PC-3 (cell line): Measurements from ENCODE around the gene RASD2. TPM values are rescaled to one million over a fixed set of nuclear protein-coding genes. Genes with fewer than 3 reads are reported as not detected.

Experiments
- ATAC-seq: fragments of 200-7000 bp; cut with Tn5 transposase; 2 replicates; pipeline ENCODE4 v1.9.1; 2020; ENCODE audit warnings: mild to moderate bottlenecking, moderate library complexity
- BruUV-seq: library from RNA; stranded (reverse); fragments of 400-500 nt; replicated peaks from 2 replicates; lab custom pipeline; 2021; lab: Mats Ljungman, UMichigan
- CTCF ChIA-PET: fragments of 300-600 bp; sonication (Branson Sonifier 250); formaldehyde crosslinking; loops from one replicate; lab custom pipeline; 2022; ENCODE audit warnings: antibody characterized with exemption; lab: Charles Lee
- POLR2A ChIA-PET: fragments of 300-600 bp; sonication (Branson Sonifier 250); formaldehyde crosslinking; loops from one replicate; lab custom pipeline; 2022; ENCODE audit warnings: antibody characterized with exemption; ENCODE audit not compliant: unreplicated experiment; lab: Charles Lee
- DNase-seq: peaks from one replicate; pipeline ENCODE4 v3.0.0-alpha.2; 2015
- H2AFZ ChIP-seq: fragments of 300-600 bp; sonication (generic); 2 replicates; pipeline ENCODE4 v1.6.0; 2016; ENCODE audit warnings: antibody characterized with exemption, low read length
- H3F3A ChIP-seq: fragments of 300-600 bp; sonication (generic); one replicate; pipeline ENCODE4 v1.6.0; 2017; ENCODE audit warnings: antibody characterized with exemption, low read length, control low read depth, mild to moderate bottlenecking; ENCODE audit not compliant: unreplicated experiment
- H3K27ac ChIP-seq: fragments of 300-600 bp; sonication (generic); 2 replicates; pipeline ENCODE4 v1.5.1; 2016; ENCODE audit warnings: mild to moderate bottlenecking, low read length
- H3K27me3 ChIP-seq: fragments of 300-600 bp; sonication (generic); 2 replicates; pipeline ENCODE4 v1.6.1; 2016; ENCODE audit warnings: low read length, mixed read lengths
- H3K36me3 ChIP-seq: fragments of 300-600 bp; sonication (generic); 2 replicates; pipeline ENCODE4 v1.6.1; 2016; ENCODE audit warnings: low read depth, mixed run types, low read length, mixed read lengths
- H3K4me1 ChIP-seq: fragments of 300-600 bp; sonication (generic); 2 replicates; pipeline ENCODE4 v1.5.1; 2016; ENCODE audit warnings: low read length; ENCODE audit not compliant: insufficient read depth
- H3K4me2 ChIP-seq: fragments of 300-600 bp; sonication (generic); 2 replicates; pipeline ENCODE4 v1.6.0; 2016; ENCODE audit warnings: low read length
- H3K4me3 ChIP-seq: fragments of 300-600 bp; sonication (generic); 2 replicates; pipeline ENCODE4 v1.5.1; 2016; ENCODE audit warnings: mild to moderate bottlenecking, low read length, mixed read lengths
- H3K79me2 ChIP-seq: fragments of 300-600 bp; sonication (generic); 2 replicates; pipeline ENCODE4 v1.6.1; 2017; ENCODE audit warnings: low read length, mixed read lengths
- H3K9ac ChIP-seq: fragments of 300-600 bp; sonication (generic); 2 replicates; pipeline ENCODE4 v1.6.0; 2016; ENCODE audit warnings: mild to moderate bottlenecking, low read length
- H3K9me2 ChIP-seq: fragments of 300-600 bp; sonication (generic); replicated peaks from 2 replicates; pipeline ENCODE4 v1.6.1; 2016; ENCODE audit warnings: mixed run types, low read length, mixed read lengths
- H3K9me3 ChIP-seq: fragments of 300-600 bp; sonication (generic); 2 replicates; pipeline ENCODE4 v1.6.1; 2016; ENCODE audit warnings: low read length, mixed read lengths
- H4K20me1 ChIP-seq: fragments of 300-600 bp; sonication (generic); 2 replicates; pipeline ENCODE4 v1.6.1; 2016; ENCODE audit warnings: low read length, mixed read lengths
- EZH2 ChIP-seq: fragments of 300-600 bp; sonication (generic); IDR thresholded peaks from one replicate; pipeline ENCODE4 v1.6.1; 2017; ENCODE audit warnings: antibody characterized with exemption, mild to moderate bottlenecking, low read length; ENCODE audit not compliant: unreplicated experiment
- EZH2phosphoT487 ChIP-seq: fragments of 300-600 bp; sonication (generic); IDR thresholded peaks from 2 replicates; pipeline ENCODE4 v1.6.1; 2018; ENCODE audit warnings: mild to moderate bottlenecking, antibody characterized with exemption, low read length, borderline replicate concordance
- intact Hi-C: fragments of 100-400 bp; cut with micrococcal nuclease; formaldehyde crosslinking; loops from 2 replicates; pipeline ENCODE4 v1.9.0; 2023
- total RNA-seq: library from RNA; depleted of rRNA; stranded (reverse); fragments of >200 nt; gene quantifications from 2 replicates; pipeline ENCODE4 v1.2.3, GENCODE V29; 2014
- TF ChIP-seq, protein P1 (sequence below): fragments of 300-600 bp; sonication (generic); conservative IDR thresholded peaks from 2 replicates; pipeline ENCODE4 v1.5.1; 2017; ENCODE audit warnings: antibody characterized with exemption, low read depth, mild to moderate bottlenecking, low read length

The RASD2 gene
- total RNA-seq, 1 experiment from 2014 or later = 0.07 TPM

DNA sequence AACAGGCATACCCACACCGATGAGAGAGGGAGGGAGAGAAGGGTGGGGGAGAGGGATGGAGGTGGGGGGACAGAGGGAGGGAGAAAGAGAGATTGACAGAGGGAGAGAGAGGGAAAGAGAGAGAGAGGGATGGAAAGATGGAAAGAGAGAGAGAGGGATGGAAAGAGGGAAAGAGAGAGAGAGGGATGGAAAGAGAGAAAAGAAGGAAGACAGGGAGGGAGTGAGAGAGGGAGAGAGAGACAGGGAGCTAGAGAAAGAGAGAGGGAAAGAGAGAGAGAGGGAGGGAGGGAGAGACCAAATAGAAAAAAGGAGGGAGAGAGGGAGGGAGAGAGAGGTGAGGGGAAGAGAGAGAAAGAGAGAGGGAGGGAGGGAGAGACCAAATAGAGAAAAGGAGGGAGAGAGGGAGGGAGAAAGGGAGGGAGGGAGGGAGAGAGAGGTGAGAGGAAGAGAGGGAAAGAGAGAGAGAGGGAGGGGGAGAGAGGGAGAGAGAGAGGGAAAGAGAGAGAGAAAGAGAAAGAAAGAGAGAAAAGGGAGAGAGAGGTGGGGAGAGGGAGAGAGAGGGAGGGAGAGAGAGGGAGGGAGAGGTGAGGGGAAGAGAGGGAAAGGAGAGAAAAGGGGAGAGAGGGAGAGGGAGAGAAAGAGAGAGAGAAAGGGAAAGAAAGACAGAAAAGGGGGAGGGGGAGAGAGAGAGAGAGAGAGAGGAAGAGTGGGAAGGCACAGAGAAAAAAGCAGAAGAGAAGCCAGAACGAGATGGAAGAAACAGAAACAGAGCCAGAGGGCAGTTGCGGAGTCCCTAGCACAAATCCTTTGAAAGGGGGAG lies 52.6 kb downstream of the RASD2 start:
- Histone ChIP-seq H3K36me3 (no peaks in the 10 kb centered on the region), H3K27me3 (no peaks in the 10 kb centered on the region), H3K9me2 (no peaks in the 10 kb centered on the region), H3K4me2 (no peak overlapping the region), H3K9me3 (no peaks in the 10 kb centered on the region), H3K9ac (no peak overlapping the region), H3K27ac (no peak overlapping the region), H2AFZ (no peak overlapping the region), H3K4me1 (peaks cover 25% of the 10 kb centered on the region), H3K4me3 (no peak overlapping the region), H3K79me2 (no peaks in the 10 kb centered on the region), H4K20me1 (no peaks in the 10 kb centered on the region), H3F3A (no peaks in the 10 kb centered on the region)
- intact Hi-C loops = no loop called here
- DNase-seq = no peak
- no TSS peak for BruUV-seq
- TF ChIP-seq, protein P1, sequence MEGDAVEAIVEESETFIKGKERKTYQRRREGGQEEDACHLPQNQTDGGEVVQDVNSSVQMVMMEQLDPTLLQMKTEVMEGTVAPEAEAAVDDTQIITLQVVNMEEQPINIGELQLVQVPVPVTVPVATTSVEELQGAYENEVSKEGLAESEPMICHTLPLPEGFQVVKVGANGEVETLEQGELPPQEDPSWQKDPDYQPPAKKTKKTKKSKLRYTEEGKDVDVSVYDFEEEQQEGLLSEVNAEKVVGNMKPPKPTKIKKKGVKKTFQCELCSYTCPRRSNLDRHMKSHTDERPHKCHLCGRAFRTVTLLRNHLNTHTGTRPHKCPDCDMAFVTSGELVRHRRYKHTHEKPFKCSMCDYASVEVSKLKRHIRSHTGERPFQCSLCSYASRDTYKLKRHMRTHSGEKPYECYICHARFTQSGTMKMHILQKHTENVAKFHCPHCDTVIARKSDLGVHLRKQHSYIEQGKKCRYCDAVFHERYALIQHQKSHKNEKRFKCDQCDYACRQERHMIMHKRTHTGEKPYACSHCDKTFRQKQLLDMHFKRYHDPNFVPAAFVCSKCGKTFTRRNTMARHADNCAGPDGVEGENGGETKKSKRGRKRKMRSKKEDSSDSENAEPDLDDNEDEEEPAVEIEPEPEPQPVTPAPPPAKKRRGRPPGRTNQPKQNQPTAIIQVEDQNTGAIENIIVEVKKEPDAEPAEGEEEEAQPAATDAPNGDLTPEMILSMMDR = no peak
- TF ChIP-seq EZH2phosphoT487 (no peak), EZH2 (no peak)
- ChIA-PET CTCF (no interaction called here), POLR2A (no interaction called here)
- no peak for ATAC-seq

GRCh38 chr22:35593891-35594470 lies 53.4 kb downstream of the RASD2 start:
- POLR2A ChIA-PET = no interaction called here
- H2AFZ ChIP-seq = no peak overlapping the region
- no TSS peak for BruUV-seq
- H3K36me3 ChIP-seq = no peaks in the 10 kb centered on the region
- ATAC-seq = no peak
- H3K79me2 ChIP-seq = no peaks in the 10 kb centered on the region
- no peak for DNase-seq
- no peaks in the 10 kb centered on the region for H3F3A ChIP-seq
- no peak overlapping the region for H3K4me3 ChIP-seq
- TF ChIP-seq EZH2 (no peak), EZH2phosphoT487 (no peak)
- TF ChIP-seq, protein P1 = no peak
- H3K27ac ChIP-seq = no peak overlapping the region
- H3K4me1 ChIP-seq = peaks cover 18% of the 10 kb centered on the region
- no peaks in the 10 kb centered on the region for H3K27me3 ChIP-seq
- intact Hi-C loops = no loop called here
- H4K20me1 ChIP-seq = no peaks in the 10 kb centered on the region
- H3K9me3 ChIP-seq = no peaks in the 10 kb centered on the region
- no peaks in the 10 kb centered on the region for H3K9me2 ChIP-seq
- H3K9ac ChIP-seq = no peak overlapping the region
- H3K4me2 ChIP-seq = no peak overlapping the region
- CTCF ChIA-PET = no interaction called here

DNA sequence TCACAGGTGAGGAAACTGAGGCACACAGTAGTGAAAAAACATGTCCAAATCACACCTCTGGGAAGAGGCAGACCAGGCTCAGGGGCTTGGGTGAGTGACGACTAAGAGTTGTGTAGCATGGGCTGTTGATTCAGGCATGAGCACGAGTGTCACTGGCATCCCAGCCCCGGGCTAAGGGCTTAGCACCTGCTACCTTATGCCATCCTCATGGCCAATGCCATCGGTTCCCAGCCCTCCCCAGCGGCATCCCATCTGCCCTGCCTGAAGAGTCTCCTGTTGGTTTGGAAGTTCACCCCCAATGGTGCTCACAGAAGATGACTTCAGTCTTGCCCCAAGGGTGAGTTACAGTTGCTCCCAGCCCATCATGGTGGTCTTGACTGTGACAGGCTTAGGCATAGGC lies 54.1 kb downstream of the RASD2 start:
- no peak for ATAC-seq
- intact Hi-C loops = no loop called here

More for the DNA sequence above, 54.1 kb downstream of the RASD2 start:
- no peak for TF ChIP-seq EZH2
- TF ChIP-seq, protein P1 = no peak
- no peak for TF ChIP-seq EZH2phosphoT487
- H2AFZ ChIP-seq = no peak overlapping the region
- no peak overlapping the region for H3K9ac ChIP-seq
- H3K9me2 ChIP-seq = no peaks in the 10 kb centered on the region
- H3K4me1 ChIP-seq = peaks cover 14% of the 10 kb centered on the region
- ChIA-PET POLR2A (no interaction called here), CTCF (no interaction called here)
- no TSS peak for BruUV-seq
- no peaks in the 10 kb centered on the region for H3K27me3 ChIP-seq
- no peak overlapping the region for H3K4me2 ChIP-seq
- no peak for DNase-seq
- H3K27ac ChIP-seq = no peak overlapping the region
- H3K79me2 ChIP-seq = no peaks in the 10 kb centered on the region
- no peaks in the 10 kb centered on the region for H3F3A ChIP-seq
- H4K20me1 ChIP-seq = no peaks in the 10 kb centered on the region
- no peaks in the 10 kb centered on the region for H3K36me3 ChIP-seq
- no peak overlapping the region for H3K4me3 ChIP-seq
- no peaks in the 10 kb centered on the region for H3K9me3 ChIP-seq
